ENCODE measurements around the gene EXOC4.

EXOC4 gene

GRCh38 chr7:133501771-133502170 is 248.9 kb downstream of the EXOC4 start:
- no peak for DNase-seq

- no peak for DNase-seq
Measured at GRCh38 chr7:133502498-133502897, 249.6 kb downstream of the EXOC4 start.

- no peak for DNase-seq
Measured at GRCh38 chr7:133502972-133503371, 250.1 kb downstream of the EXOC4 start.

- no peak for DNase-seq
Measured at GRCh38 chr7:133504825-133505224, 251.9 kb downstream of the EXOC4 start.

- DNase-seq: no peak
Measured at GRCh38 chr7:133509822-133510221, 256.9 kb downstream of the EXOC4 start.

- no peak for DNase-seq
Measured at GRCh38 chr7:133510326-133511055, 257.6 kb downstream of the EXOC4 start.

GRCh38 chr7:133511252-133511651 is 258.4 kb downstream of the EXOC4 start:
- no peak for DNase-seq

- DNase-seq: no peak
Measured at GRCh38 chr7:133511708-133512107, 258.8 kb downstream of the EXOC4 start.

- DNase-seq: no peak
Measured at GRCh38 chr7:133512560-133512959, 259.7 kb downstream of the EXOC4 start.

- DNase-seq: no peak
Measured at GRCh38 chr7:133513608-133514007, 260.7 kb downstream of the EXOC4 start.

- DNase-seq: no peak
Measured at GRCh38 chr7:133514551-133514950, 261.7 kb downstream of the EXOC4 start.

- no peak for DNase-seq
Measured at GRCh38 chr7:133517766-133518165, 264.9 kb downstream of the EXOC4 start.

- no peak for DNase-seq
Measured at GRCh38 chr7:133518718-133519117, 265.8 kb downstream of the EXOC4 start.

- no peak for DNase-seq
Measured at GRCh38 chr7:133520248-133520647, 267.4 kb downstream of the EXOC4 start.

- DNase-seq: no peak
Measured at GRCh38 chr7:133522501-133522900, 269.6 kb downstream of the EXOC4 start.

GRCh38 chr7:133528796-133529195 is 275.9 kb downstream of the EXOC4 start:
- no peak for DNase-seq

GRCh38 chr7:133529861-133530260 is 277.0 kb downstream of the EXOC4 start:
- DNase-seq: no peak

GRCh38 chr7:133530682-133531081 is 277.8 kb downstream of the EXOC4 start:
- DNase-seq: no peak

- DNase-seq: no peak
Measured at GRCh38 chr7:133534816-133535215, 281.9 kb downstream of the EXOC4 start.

- no peak for DNase-seq
Measured at GRCh38 chr7:133535308-133535707, 282.4 kb downstream of the EXOC4 start.

- no peak for DNase-seq
Measured at GRCh38 chr7:133536450-133536849, 283.6 kb downstream of the EXOC4 start.

GRCh38 chr7:133539016-133539415 is 286.1 kb downstream of the EXOC4 start:
- DNase-seq: no peak

GRCh38 chr7:133540096-133540860 is 287.4 kb downstream of the EXOC4 start:
- DNase-seq: no peak

- no peak for DNase-seq
Measured at GRCh38 chr7:133542209-133542780, 289.4 kb downstream of the EXOC4 start.
